Stimulated activated naive B cell treated with anti-CD40 and anti-IgM and Interleukin-4, amounts not matched to agents 10 μg/mL and 1 μg/mL and 100 μg/mL, for 72 hours (primary cell): ENCODE measurements around the gene GRIK2.
"Not testable (repeated sequence)": the region's sequence is repeated elsewhere in the genome, so short reads cannot be mapped to it uniquely, and the experiment has no call there.

Experiments used
- ATAC-seq, 2 donors: fragments of 150-1000 bp; cut with Tn5 transposase; replicated peaks; 2 replicates each; pipeline ENCODE4 v1.10.0; 2021; ENCODE audit warnings: moderate library complexity in 1 of 2
- DNase-seq: peaks from one replicate; pipeline ENCODE4 v3.0.0; 2021
- H3K27ac Mint-ChIP-seq: one replicate; pipeline ENCODE4 v1.8.0; 2022; ENCODE audit warnings: mild to moderate bottlenecking, mixed read lengths
- H3K27me3 Mint-ChIP-seq, 2 donors: one replicate each; pipeline ENCODE4 v1.8.0; 2022; ENCODE audit warnings: mixed read lengths in 2 of 2
- H3K36me3 Mint-ChIP-seq, 2 donors: one replicate each; pipeline ENCODE4 v1.8.0; 2022; ENCODE audit warnings: mixed read lengths in 2 of 2, mild to moderate bottlenecking in 1 of 2
- H3K4me1 Mint-ChIP-seq, 2 donors: one replicate each; pipeline ENCODE4 v1.8.0; 2022; ENCODE audit warnings: mixed read lengths in 2 of 2, mild to moderate bottlenecking in 1 of 2
- H3K4me3 Mint-ChIP-seq, 2 donors: one replicate each; pipeline ENCODE4 v1.8.0; 2022; ENCODE audit warnings: mild to moderate bottlenecking in 2 of 2, mixed read lengths in 2 of 2, moderate library complexity in 1 of 2
- H3K9me3 Mint-ChIP-seq, 2 donors: one replicate each; pipeline ENCODE4 v1.8.0; 2022; ENCODE audit warnings: mixed read lengths in 2 of 2, mild to moderate bottlenecking in 1 of 2

Gene GRIK2

GRCh38 chr6:101393251-101393828 lies at the start of gene GRIK2:
GRIK2 (plus strand) TSS chr6:101393708.
- ATAC-seq (no peak), DNase-seq (no peak)
- Mint-ChIP-seq H3K27ac (peak within 1 kb of the TSS; percentile 47), H3K27me3 (peaks cover 39 to 58% of the 10 kb centered on the region in 2 donors), H3K36me3 (no peaks in the 10 kb centered on the region), H3K9me3 (peaks cover 0 to 1% of the 10 kb centered on the region in 2 donors), H3K4me1 (peaks cover 0 to 3% of the 10 kb centered on the region in 2 donors), H3K4me3 (no peak within 1 kb of the TSS)

DNA sequence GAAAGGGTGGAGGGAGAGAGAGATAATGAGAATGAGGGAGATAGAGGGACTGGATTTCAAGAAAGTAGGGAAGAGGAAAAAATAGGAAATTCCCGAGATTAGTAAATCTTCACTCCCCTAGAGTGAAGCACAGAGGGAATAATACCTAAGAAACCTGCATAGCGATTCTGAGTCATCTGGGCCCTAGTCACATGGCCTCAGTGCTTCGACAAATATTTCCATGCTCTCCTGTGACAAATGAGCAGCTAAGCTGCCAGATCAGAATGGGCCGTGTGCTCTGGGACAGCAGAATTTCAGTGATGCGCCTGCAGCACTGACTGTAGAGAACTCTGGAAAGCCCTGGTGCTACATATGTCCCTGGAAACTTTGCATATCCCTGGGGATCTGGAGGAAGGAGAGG lies 48.6 kb upstream of the GRIK2 start:
- Mint-ChIP-seq H3K4me1 (no peaks in the 10 kb centered on the region), H3K27ac (no peak overlapping the region), H3K9me3 (peaks cover 0 to 2% of the 10 kb centered on the region in 2 donors), H3K36me3 (no peaks in the 10 kb centered on the region), H3K4me3 (no peak overlapping the region), H3K27me3 (no peaks in the 10 kb centered on the region)
- ATAC-seq (no peak), DNase-seq (no peak)

DNA sequence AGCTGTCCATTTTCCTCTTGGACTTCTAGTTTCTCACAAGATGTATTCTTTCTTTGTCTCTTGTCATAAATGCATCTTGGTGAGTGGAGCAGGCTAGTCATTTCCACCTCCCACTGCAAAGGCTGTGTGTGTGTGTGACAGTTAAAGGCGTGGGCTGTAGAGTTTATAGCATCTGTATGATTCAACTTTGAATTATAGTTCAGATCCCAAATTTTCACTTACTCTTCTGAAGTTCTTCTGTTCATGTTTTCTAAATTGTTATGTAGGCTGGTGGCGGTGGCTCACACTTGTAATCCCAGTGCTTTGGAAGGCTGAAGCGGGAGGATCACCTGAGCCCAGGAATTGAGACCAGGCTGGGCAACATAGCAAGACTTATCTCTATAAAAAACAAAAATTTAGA lies 44.7 kb upstream of the GRIK2 start:
- Mint-ChIP-seq H3K27ac (no peak overlapping the region), H3K4me1 (no peaks in the 10 kb centered on the region), H3K9me3 (peaks cover 0 to 2% of the 10 kb centered on the region in 2 donors), H3K4me3 (no peak overlapping the region), H3K36me3 (no peaks in the 10 kb centered on the region), H3K27me3 (no peaks in the 10 kb centered on the region)
- no peak for ATAC-seq
- DNase-seq, result no peak

DNA sequence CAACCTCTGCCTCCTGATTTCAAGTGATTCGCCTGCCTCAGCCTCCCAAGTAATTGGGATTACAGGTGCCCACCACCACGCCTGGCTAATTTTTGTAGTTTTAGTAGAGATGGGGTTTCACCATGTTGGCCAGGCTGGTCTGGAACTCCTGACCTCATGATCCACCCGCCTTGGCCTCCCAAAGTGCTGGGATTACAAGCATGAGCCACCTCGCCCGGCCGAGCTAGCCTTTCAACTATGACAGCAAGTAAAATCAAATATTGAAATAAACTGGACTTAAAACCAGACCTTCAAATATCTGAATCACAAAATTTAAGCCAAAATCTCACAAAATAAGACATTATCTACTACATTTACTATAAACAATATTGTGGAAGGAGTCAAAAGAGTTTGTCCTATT lies 42.9 kb upstream of the GRIK2 start:
- H3K27ac Mint-ChIP-seq, H3K4me3 Mint-ChIP-seq, H3K4me1 Mint-ChIP-seq, ATAC-seq, H3K36me3 Mint-ChIP-seq, H3K9me3 Mint-ChIP-seq, H3K27me3 Mint-ChIP-seq, DNase-seq: not testable (repeated sequence)

- Mint-ChIP-seq H3K27ac (no peak overlapping the region), H3K4me3 (no peak overlapping the region), H3K9me3 (no peaks in the 10 kb centered on the region), H3K36me3 (no peaks in the 10 kb centered on the region), H3K4me1 (no peaks in the 10 kb centered on the region), H3K27me3 (no peaks in the 10 kb centered on the region)
- DNase-seq (no peak), ATAC-seq (no peak)
These were observed 42.3 kb upstream of the GRIK2 start for GRCh38 chr6:101351173-101351572.

GRCh38 chr6:101352316-101352715 lies 41.2 kb upstream of the GRIK2 start:
- Mint-ChIP-seq H3K36me3 (no peaks in the 10 kb centered on the region), H3K27ac (no peak overlapping the region), H3K4me3 (no peak overlapping the region), H3K4me1 (no peaks in the 10 kb centered on the region), H3K9me3 (peaks cover 0 to 1% of the 10 kb centered on the region in 2 donors), H3K27me3 (no peaks in the 10 kb centered on the region)
- DNase-seq (no peak), ATAC-seq (no peak)

DNA sequence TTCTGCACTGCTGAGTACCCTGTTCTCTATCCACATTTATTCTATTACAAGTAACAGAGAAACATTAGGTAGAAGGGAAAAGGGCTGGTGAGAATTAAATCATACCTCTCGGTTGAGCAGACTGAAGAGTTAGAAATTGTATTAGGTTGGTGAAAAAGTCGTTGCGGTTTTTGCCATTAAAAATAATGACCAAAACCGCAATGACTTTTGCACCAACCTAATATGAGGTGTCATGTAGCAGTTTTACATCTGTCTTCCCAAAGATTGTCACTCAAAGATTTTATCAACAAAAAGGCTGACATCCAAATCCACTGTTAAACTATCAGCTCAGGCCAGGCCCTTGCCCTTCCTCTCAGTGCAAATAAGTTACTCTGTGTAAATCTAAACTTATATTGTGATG lies 28.3 kb upstream of the GRIK2 start:
- ATAC-seq (no peak), DNase-seq (no peak)
- Mint-ChIP-seq H3K4me3 (no peak overlapping the region), H3K9me3 (no peaks in the 10 kb centered on the region), H3K27ac (no peak overlapping the region), H3K27me3 (no peaks in the 10 kb centered on the region), H3K36me3 (no peaks in the 10 kb centered on the region), H3K4me1 (no peaks in the 10 kb centered on the region)

DNA sequence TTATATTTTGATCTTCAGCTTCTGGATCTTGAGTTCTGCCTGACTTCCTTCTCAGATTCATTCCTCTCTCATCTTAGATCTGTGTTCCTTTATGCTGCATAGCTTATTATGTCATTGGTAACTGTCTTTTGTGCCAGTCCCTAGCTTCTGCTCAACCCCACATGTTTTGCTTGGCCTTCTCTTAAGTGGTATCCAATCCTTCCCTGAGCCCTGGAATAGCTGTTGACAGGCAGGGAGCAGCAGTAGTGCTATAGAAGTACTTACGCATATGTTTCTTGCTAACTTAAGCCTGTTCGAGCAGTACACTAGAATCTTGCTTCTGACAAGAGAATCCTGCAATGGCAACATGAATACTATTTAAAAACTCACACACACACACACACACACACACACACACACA lies 13.6 kb upstream of the GRIK2 start:
- Mint-ChIP-seq H3K27me3 (no peaks in the 10 kb centered on the region), H3K9me3 (peaks cover 0 to 3% of the 10 kb centered on the region in 2 donors), H3K4me3 (no peak overlapping the region), H3K36me3 (no peaks in the 10 kb centered on the region), H3K27ac (no peak overlapping the region), H3K4me1 (no peaks in the 10 kb centered on the region)
- no peak for DNase-seq
- ATAC-seq, result no peak

GRCh38 chr6:101380897-101381630 lies 12.4 kb upstream of the GRIK2 start:
- no peaks in the 10 kb centered on the region for H3K4me1 Mint-ChIP-seq
- no peak overlapping the region for H3K4me3 Mint-ChIP-seq
- no peaks in the 10 kb centered on the region for H3K27me3 Mint-ChIP-seq
- H3K27ac Mint-ChIP-seq, result no peak overlapping the region
- H3K36me3 Mint-ChIP-seq, result no peaks in the 10 kb centered on the region
- no peak for ATAC-seq
- H3K9me3 Mint-ChIP-seq, result peaks cover 0 to 3% of the 10 kb centered on the region in 2 donors
- no peak for DNase-seq

DNA sequence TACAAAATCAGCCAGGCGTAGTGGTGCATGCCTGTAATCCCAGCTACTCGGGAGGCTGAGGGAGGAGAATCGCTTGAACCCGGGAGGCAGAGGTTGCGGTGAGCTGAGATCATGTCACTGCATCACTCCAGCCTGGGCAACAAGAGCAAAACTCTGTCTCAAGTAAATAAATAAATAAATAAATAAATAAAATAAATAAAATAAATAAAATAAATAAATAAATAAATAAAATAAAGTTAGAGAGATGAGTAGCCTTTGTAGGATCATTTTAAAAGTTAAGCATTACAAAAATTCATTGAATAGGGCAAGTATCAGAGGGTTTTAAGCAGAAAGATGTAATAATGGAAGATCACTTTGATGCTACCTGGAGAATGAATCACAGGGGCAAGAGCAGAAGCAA lies 9.8 kb upstream of the GRIK2 start:
- H3K4me1 Mint-ChIP-seq, H3K9me3 Mint-ChIP-seq, H3K36me3 Mint-ChIP-seq, DNase-seq, ATAC-seq, H3K27me3 Mint-ChIP-seq, H3K27ac Mint-ChIP-seq, H3K4me3 Mint-ChIP-seq: not testable (repeated sequence)

DNA sequence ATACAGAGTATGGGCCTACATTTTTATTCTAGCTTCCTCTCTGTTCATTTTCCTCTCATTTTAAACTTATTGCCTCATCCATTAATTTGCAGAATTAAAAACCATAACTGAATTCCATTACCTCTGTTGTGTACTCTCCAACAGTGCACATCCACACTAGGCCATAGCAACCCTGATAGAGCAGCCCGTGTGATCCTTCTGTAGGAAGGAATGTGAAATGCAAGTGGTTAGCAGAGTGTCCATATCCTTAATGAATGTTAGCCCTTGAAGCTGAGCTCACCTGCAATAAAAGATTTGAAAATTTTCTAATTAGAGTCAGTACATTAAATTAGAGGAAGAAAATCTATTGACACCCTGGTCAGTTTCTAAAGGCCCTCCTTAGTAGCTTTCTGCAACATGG lies 6.5 kb upstream of the GRIK2 start:
- Mint-ChIP-seq H3K27me3 (peaks cover 11 to 22% of the 10 kb centered on the region in 2 donors), H3K4me1 (no peaks in the 10 kb centered on the region), H3K27ac (no peak overlapping the region), H3K36me3 (no peaks in the 10 kb centered on the region), H3K9me3 (peaks cover 0 to 3% of the 10 kb centered on the region in 2 donors), H3K4me3 (no peak overlapping the region)
- ATAC-seq (no peak), DNase-seq (no peak)

DNA sequence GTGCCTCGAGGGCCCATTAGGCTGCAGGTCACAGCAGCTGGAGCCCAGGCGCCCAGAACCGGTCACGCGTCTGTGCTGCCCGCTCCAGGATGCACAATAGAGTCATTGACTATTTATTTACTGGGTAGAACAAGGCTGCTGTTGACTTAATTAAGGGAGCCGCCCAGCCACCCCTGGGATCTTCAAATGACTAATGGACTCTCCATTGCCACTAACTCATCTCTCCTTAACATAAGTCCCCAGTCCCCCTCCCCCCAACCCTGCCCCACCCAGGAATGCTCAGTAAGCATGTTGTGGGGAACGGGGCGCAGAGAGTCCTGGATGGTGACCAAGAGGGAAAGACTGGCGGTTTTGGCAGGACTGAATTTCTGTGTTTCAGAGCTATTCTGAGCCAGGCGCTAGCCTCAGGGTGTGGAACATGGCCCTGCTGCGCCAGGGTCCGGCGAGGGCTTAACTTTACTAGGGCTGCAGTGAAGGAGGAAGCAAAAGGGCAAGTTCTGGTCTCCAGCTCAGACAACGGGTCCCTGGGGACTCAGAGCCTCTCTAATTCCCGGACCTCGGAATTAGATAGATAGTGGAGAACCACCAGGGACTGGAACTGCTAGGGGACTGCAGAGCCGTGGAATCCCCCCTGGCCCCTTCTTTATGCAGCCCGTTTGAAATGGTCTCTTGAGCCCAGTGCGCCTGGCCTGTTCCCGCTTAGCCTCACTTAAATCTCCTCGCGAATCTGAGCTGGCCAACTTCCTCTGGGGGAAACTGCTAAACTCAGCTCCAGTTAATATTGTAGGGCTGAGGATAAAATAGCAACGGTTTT lies 1.5 kb upstream of the GRIK2 start:
- Mint-ChIP-seq H3K27me3 (peaks cover 37 to 55% of the 10 kb centered on the region in 2 donors), H3K4me3 (no peak overlapping the region), H3K36me3 (no peaks in the 10 kb centered on the region), H3K27ac (no peak overlapping the region), H3K9me3 (peaks cover 0 to 1% of the 10 kb centered on the region in 2 donors), H3K4me1 (peaks cover 0 to 3% of the 10 kb centered on the region in 2 donors)
- ATAC-seq (no peak), DNase-seq (no peak)

GRCh38 chr6:101392586-101393230 lies 800 bp upstream of the GRIK2 start:
- H3K36me3 Mint-ChIP-seq, result no peaks in the 10 kb centered on the region
- H3K4me3 Mint-ChIP-seq, result no peak overlapping the region
- DNase-seq (no peak), ATAC-seq (no peak)
- H3K4me1 Mint-ChIP-seq, result peaks cover 0 to 3% of the 10 kb centered on the region in 2 donors
- H3K27me3 Mint-ChIP-seq, result peaks cover 39 to 55% of the 10 kb centered on the region in 2 donors
- peak overlapping the region; percentile 14 for H3K27ac Mint-ChIP-seq
- peaks cover 0 to 1% of the 10 kb centered on the region in 2 donors for H3K9me3 Mint-ChIP-seq

DNA sequence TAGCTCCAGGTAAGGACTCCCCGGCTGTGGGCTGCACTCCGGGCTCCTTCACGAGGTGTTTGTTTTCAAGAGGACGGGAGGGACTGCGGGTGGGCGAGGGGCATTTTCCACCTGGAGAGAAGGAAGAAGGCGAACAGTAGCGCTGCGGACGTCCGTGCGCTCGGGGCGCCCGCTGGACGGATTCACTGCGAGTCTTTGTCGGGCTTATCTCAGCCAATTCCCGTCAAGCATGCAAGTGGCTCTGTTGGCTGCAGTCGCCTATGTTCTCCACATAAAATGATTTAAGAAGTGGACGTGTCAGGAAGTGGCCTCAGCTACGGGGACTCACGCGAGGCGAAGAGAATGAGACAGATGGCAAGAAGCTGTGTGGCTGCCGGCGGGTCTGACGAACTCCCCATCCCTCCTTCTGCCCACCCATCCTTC lies 332 bp downstream of the GRIK2 start:
- Mint-ChIP-seq H3K9me3 (peaks cover 0 to 1% of the 10 kb centered on the region in 2 donors), H3K4me3 (no peak overlapping the region), H3K27ac (peak overlapping the region; percentile 47), H3K27me3 (peaks cover 44 to 63% of the 10 kb centered on the region in 2 donors), H3K4me1 (peaks cover 0 to 3% of the 10 kb centered on the region in 2 donors), H3K36me3 (no peaks in the 10 kb centered on the region)
- ATAC-seq, result no peak
- no peak for DNase-seq
